ENCODE data around the gene HCFC2.
A peak's percentile ranks its signal among the peaks of the same experiment; 100 is the strongest.

DNA sequence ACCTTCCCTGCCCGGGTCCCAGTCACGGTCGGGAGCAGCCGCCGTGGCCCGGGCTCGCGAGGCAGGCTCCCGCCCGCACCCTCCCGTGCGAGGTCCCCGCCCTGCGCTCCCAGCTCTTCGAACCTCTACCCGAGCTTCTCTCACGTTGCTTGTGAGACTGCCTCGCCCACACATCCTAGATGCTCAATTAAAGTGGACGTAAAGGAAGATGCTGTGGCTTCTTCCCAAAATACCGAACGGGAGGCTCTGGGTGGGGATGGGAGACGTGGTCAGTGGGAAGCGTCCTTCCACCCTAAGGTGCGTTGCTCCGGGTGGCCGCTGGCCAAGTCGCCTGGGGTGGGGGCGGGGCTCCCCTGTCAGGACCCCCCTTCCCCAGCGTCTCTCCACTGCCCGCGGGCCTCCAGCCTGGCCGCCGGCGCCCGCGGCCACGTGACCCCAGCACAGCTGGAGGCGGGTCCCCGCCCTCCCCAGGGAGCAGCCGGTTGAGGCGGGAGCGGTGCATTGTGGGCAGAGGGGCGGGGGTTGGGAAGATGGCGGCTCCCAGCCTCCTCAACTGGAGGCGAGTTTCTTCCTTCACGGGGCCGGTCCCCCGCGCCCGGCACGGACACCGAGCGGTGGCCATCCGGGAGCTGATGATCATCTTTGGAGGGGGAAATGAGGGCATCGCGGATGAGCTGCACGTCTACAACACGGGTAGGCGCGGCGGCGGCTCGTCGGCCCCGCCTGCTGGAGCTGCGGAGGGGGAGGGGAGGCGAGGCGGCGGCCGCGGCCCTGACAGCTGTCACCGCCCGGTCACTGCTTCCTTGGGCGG lies at the start of gene HCFC2:
- TF ChIP-seq, protein P1, sequence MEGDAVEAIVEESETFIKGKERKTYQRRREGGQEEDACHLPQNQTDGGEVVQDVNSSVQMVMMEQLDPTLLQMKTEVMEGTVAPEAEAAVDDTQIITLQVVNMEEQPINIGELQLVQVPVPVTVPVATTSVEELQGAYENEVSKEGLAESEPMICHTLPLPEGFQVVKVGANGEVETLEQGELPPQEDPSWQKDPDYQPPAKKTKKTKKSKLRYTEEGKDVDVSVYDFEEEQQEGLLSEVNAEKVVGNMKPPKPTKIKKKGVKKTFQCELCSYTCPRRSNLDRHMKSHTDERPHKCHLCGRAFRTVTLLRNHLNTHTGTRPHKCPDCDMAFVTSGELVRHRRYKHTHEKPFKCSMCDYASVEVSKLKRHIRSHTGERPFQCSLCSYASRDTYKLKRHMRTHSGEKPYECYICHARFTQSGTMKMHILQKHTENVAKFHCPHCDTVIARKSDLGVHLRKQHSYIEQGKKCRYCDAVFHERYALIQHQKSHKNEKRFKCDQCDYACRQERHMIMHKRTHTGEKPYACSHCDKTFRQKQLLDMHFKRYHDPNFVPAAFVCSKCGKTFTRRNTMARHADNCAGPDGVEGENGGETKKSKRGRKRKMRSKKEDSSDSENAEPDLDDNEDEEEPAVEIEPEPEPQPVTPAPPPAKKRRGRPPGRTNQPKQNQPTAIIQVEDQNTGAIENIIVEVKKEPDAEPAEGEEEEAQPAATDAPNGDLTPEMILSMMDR (conservative IDR thresholded peaks at IDR 0.05; ENCODE audit: low read depth, low read length): no peak
- no peak for TF ChIP-seq POLR2A (IDR thresholded peaks at IDR 0.05; ENCODE audit: low read depth, low read length)
- no peak for TF ChIP-seq SMC3 (IDR thresholded peaks at IDR 0.05; ENCODE audit: low read depth, low read length)
- peak; percentile 85 for TF ChIP-seq MXI1 (IDR thresholded peaks at IDR 0.05; ENCODE audit: borderline replicate concordance, low read depth, low read length)
- TF ChIP-seq MAFK (IDR thresholded peaks at IDR 0.05; ENCODE audit: low read depth, low read length): no peak
- no peak for TF ChIP-seq RAD21 (IDR thresholded peaks at IDR 0.05; ENCODE audit: low read length)
- TF ChIP-seq CHD1 (IDR thresholded peaks at IDR 0.05; ENCODE audit: low read depth, low read length): no peak

Data from IMR-90 (cell line).